Measurements from ENCODE around the gene PHLDB3.

DNA sequence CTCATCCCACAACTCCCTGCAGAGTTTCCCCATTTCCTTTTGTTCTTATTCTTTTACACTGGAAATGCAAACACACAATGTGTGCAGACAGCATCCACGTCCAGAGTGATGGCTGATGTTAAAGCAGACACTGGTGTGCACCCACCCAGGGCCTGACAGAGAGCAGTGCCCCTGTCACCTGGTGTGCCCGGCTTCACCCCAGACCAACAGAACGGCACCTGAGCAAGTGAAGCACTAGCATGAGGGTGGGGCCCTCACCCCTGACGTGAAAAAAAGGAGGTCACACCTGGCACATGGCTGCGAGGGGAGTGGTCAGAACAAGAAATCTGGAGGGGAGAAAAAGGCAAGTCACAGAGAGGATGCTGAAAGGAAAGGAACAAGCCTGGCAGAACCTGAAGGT lies 40.7 kb upstream of the PHLDB3 start:
- TF ChIP-seq, protein P1, sequence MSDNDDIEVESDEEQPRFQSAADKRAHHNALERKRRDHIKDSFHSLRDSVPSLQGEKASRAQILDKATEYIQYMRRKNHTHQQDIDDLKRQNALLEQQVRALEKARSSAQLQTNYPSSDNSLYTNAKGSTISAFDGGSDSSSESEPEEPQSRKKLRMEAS (IDR thresholded peaks at IDR 0.05; ENCODE audit: low read depth) = no peak
- TF ChIP-seq CTCF (IDR thresholded peaks at IDR 0.05) = no peak
- no peak for TF ChIP-seq CHD2 (IDR thresholded peaks at IDR 0.05; ENCODE audit: low read length, partially characterized antibody)
- TF ChIP-seq FOXJ3 (CRISPR knock-in tag; IDR thresholded peaks at IDR 0.05) = no peak
- no peak for TF ChIP-seq EZH2phosphoT487 (IDR thresholded peaks at IDR 0.05; ENCODE audit: borderline replicate concordance, low read depth)

Measured in SK-N-SH (cell line).